ENCODE results near the gene DDO.
"Not testable (repeated sequence)": the region's sequence is repeated elsewhere in the genome, so short reads cannot be mapped to it uniquely, and the experiment has no call there.

The DDO gene, protein sequence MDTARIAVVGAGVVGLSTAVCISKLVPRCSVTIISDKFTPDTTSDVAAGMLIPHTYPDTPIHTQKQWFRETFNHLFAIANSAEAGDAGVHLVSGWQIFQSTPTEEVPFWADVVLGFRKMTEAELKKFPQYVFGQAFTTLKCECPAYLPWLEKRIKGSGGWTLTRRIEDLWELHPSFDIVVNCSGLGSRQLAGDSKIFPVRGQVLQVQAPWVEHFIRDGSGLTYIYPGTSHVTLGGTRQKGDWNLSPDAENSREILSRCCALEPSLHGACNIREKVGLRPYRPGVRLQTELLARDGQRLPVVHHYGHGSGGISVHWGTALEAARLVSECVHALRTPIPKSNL

DNA sequence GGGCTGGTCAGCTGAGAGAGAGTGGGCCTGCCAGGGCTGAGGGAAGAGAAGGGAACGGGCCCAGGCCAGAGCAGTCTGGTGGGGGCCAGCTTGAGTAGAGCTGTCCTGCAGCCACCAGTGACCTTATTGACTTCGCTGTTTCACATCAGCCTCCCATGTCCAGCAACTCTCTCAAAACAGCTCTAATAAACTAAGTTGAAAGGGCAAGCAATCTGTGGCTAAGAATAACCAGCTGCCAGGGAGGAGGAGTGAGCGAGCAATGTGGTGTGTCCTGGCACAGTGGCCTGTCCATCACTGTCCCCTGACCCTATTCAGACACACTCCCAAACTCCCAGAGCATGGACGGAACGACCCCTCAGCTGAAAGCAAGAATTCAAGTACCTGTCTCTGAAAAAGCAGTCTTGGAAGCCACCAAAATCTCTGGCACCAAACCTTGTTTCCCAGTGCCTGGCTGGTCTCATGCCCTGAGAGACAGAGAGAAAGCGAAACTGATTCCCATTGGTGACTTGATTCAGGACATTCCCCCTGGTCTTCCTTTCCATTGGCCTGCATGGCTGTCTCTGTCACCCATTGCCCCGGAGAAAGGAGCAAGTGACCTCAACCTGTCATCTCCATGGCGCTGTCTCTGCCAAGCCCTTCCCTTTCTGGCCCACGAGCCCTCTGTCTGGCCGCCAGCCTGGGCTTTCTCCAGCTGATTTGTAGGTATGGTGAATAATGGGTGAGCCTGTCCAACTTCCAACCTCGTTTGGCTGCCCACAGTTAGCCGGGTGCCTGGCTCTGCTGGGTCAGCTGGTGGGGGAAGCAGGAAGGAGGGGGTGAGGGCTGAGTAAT lies at the start of gene DDO:
DDO (minus strand) TSS at position 490 of the 831 bp plus-strand sequence. CDS start 2,113 bp downstream, outside the sequence.
- DNase-seq (ENCODE audit: low read depth in 2 of 3, low spot score in 1 of 3): no peak

DNA sequence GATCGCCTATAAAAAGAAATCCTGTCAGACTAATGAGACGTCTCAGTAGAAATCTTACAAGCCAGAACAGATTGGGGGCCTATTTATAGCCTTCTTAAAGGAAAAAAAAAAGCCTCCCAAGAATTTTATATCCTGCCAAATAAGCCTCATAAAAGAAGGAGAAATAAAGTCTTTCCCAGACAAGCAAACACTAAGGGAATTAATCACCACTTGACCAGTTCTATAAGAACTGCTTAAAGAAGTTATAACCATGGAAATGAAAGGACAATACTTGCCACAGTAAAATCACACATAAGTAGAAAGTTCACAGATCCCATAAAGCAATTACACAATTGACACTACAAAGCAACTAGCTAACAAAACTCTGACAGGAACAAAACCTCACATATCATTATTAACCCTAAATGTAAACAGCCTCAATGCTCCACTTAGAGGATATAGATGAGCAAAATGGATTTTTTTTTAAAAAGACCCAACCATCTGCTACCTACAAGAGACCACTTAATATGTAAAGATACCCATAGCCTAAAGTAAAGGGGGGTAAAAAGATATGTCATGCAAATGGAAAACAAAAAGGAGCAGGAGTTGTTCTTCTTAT lies 47.6 kb upstream of the DDO start:
- no peak for DNase-seq (ENCODE audit: low read depth in 2 of 3, low spot score in 1 of 3)

DNA sequence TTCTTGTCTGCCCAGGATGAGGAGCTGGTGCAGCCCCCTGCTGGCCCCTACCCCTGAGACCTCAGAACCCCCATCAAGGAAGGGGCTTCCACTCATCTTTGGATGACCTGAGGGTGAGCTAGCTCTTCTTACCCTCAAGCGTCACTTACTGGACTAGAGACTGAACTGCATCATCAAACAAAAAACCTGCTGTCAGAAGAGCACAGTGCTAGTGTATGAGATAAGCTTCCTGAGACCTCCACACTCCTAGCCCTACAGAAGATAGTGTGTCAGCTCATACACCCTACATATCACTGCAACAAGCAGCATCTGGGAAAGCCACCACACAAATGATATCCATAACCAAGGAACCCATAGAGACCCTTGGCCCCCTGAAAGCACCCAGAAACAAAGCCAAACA lies 46.0 kb upstream of the DDO start:
- no peak for DNase-seq (ENCODE audit: low read depth in 2 of 3, low spot score in 1 of 3)

DNA sequence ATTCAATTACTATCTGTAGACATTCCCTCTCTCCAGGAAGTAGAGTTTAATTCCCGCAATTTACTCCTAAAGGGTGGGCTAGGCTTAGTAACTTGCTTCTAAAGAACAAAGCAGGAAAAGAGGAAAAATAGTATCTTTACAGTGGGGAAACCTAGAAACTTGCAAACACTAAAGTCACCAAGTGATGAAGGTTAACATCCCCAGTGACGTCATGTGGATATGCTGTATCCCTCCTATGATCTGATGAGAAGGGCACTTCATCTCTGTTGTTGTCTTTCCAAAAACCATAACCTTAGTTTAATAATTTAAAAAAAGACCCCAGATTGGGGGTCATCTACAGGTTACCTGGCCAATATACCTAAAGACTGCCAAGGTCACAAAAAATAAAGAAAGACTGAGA lies 43.8 kb upstream of the DDO start:
- DNase-seq (ENCODE audit: low read depth in 2 of 3, low spot score in 1 of 3): no peak

DNA sequence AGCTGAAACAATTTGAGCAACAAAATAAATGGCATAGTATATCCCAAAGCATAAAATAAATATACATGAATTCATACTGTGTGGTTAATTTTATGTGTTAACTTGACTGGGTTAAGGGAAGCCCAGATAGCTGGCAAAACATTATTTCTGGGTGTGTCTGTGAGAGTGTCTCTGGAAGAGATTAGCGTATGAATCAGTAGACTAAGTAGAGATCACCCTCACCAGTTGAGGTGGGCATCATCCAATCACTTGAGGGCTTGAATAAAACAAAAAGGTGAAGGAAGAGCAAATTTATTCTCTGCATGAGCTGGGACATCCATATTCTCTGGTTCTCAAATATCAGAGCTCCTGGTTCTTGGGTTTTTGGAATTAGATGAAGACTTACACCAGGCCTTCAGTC lies 43.1 kb upstream of the DDO start:
- DNase-seq (ENCODE audit: low read depth in 2 of 3, low spot score in 1 of 3): no peak

DNA sequence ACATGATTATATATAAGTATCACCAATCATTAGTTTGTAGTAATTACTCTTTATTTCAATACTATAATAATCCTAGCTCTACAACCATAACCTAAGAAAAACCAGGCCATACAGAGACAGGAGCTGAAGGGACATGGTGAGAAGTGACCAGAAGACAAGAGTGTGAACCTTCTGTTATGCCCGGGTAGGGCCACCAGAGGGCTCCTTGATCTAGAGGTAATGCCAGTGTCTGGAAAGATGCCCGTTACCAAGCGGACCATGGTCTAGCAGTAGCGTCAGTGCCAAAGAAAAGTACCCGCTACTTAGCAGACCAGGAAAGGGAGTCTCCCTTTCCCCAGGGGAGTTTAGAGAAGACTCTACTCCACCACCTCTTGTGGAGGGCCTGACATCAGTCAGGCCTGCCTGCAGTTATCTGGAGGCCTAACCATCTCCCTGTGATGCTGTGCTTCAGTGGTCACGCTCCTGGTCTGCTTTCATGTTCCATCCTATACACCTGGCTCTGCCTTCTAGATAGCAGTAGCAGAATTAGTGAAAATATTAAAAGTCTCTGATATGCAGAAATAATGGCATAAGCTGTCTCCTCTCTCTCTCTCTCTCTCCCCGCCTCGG lies 42.3 kb upstream of the DDO start:
- DNase-seq (ENCODE audit: low read depth in 2 of 3, low spot score in 1 of 3): not testable (repeated sequence)

DNA sequence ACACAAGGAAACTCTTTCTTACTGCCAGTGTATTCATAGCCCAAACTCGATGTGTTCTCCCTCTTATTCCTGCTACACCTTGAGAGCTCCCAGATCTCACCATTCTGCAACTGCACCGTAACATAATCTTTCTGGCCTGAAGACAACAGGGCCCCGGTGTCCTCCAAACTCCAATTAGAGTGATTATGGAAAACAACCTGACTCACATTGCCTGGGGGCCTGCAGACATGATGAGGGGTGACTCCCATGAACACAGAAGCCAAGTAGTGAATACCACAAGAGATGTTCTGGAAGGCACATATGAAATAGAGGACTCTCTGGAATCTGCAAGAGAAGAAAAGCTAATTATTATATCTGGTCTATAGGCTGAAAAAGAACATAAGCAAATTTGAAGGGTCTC lies 41.3 kb upstream of the DDO start:
- no peak for DNase-seq (ENCODE audit: low read depth in 2 of 3, low spot score in 1 of 3)

DNA sequence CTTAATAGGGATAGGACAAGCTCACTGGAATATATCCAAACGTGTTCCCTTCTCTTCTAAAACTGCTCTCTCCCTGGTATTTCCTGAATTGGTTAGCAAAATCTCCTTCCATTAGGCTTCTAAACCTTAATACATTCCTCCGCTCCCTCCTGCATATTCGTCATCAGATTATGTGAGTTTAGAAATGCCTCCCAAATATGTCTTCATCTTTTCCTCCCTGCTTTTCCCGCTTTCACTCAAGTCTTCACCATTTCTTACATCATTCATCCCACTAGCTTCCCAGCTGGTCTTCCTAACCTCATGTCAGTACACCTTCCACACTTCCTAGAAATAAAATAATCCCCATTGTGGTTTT lies 34.1 kb upstream of the DDO start:
- DNase-seq (ENCODE audit: low read depth in 2 of 3, low spot score in 1 of 3): no peak

DNA sequence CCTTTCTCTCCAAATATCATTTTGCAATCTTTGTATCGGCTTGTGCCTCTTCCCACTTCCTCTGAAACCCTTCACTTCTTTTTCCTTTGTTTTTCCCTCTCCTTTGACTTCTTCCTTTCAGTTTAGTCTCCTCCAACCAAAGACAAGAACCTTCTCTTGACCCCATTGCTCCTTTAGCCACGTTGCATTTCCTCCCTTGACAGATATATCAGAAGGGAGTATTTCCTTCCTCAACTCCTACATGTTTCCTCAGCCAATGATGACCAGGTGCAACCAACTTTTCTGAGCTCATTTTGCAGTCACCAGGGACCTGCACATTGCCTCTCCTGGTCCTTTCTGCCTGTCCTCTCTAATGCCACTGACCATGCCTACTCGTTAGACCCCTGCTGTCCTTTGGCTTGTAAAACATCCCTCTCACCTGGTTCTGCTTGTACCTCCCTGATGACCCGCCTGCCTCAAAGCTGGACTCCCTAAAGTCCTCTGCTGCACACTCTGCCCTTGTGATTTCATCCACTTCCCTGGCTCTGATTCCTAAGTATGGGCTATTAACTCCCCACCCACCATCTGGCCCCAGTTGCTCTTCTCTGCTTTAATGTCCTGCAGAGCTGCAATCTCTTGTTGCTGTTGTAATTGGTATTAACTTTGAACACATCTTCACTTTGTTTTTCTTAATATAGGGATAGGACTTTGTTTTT lies 33.6 kb upstream of the DDO start:
- no peak for DNase-seq (ENCODE audit: low read depth in 2 of 3, low spot score in 1 of 3)

DNA sequence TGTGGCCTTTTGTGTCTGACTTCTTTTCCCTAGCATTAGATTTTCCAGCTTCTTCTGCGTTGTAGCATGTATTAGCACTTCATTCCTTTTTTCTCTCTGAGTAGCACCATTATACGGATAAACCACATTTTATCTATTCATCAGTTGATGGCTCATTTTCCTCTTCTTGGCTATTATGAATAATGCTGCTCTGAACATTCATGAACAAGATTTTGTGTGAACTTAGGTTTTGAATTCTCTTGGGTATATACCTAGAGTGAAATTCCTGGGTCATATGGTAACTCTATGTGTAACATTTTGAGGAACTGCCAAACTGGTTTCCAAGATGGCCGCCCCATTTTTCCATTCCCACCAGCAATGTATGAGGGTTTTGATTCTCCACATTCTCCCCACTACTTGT lies 32.4 kb upstream of the DDO start:
- DNase-seq (ENCODE audit: low read depth in 2 of 3, low spot score in 1 of 3): no peak

DNA sequence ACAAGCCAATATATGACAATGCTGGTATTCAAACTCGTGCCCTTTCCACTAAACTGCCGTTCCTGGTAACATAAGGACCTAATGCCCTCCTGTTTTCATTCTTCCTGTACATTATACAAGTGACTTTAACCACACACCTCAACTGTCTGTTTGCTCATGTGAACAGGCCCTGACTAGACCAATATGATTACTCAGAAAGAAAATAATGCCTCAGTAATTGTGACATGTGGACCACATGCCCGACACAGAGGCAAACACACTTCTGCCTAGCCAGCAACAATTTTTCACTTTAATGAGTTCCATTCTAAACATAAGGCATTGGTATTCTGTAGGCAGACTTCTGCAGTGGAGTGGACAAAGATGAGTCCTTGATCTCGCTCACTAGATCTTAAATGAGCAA lies 31.0 kb upstream of the DDO start:
- no peak for DNase-seq (ENCODE audit: low read depth in 2 of 3, low spot score in 1 of 3)

DNA sequence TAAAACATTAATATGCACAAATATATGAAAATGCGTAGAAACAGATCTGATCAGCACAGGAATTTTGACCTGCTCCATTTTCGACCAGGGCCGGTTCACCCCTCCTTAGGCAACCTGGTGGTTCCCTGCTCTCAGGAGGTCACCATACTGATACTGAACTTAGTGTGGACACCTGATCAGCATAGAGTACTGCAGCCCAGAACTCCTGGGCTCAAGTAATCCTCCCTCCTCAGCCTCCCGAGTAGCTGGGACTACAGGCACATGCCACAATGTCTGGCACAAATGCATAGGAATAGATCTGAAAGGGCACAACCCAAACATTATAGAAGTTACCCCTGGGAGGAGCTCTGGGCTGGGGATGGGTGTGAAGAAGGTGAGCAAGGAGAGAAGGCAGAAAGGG lies 24.7 kb upstream of the DDO start:
- DNase-seq (ENCODE audit: low read depth in 2 of 3, low spot score in 1 of 3): no peak

DNA sequence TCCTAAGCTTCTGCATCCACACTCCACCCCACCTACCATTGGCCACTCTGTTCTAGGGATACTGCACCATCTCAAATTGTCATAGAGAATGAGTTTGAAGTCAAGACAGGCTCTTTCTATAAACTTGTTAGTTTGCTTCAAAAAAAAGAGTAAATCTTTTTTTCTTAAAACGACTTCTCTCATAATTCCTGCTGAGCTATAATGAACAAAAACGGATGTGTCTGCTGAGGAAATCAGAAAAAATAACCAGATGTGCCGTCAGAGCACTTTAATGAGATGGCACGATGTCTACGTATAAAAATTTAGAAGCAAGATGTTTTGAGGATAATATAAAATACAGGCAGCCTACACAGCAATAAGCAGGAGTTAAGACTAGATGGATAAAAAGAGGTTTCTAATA lies 24.0 kb upstream of the DDO start:
- DNase-seq (ENCODE audit: low read depth in 2 of 3, low spot score in 1 of 3): no peak

DNA sequence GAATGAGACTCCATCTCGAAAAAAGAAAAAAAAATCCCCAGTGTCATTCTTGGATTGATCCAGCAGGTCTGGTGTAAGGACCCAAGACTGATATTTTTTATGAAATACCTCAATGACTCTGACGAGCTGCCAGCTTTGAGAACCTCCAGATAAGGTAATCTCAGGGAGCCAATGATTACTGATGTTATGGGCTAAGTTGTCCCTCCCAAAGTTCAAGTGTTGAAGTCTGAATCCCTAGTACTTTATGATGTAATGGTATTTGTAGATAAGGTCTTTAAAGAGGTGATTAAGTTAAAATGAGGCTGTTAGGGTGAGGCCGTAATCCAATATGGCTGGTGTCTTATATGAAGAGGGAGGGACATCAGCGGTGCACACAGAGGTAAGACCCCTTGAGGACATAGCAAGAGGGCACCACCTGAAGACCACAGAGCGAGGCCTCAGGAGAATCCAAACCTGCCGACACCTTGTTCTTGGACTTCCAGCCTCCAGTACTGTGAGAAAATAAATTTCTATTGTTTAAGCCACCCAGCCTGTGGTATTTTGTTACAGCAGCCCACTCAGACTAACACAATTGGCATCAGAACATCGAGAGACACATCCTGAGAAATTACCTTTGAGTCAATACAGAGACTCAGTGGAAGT lies 19.7 kb upstream of the DDO start:
- no peak for DNase-seq (ENCODE audit: low read depth in 2 of 3, low spot score in 1 of 3)

DNA sequence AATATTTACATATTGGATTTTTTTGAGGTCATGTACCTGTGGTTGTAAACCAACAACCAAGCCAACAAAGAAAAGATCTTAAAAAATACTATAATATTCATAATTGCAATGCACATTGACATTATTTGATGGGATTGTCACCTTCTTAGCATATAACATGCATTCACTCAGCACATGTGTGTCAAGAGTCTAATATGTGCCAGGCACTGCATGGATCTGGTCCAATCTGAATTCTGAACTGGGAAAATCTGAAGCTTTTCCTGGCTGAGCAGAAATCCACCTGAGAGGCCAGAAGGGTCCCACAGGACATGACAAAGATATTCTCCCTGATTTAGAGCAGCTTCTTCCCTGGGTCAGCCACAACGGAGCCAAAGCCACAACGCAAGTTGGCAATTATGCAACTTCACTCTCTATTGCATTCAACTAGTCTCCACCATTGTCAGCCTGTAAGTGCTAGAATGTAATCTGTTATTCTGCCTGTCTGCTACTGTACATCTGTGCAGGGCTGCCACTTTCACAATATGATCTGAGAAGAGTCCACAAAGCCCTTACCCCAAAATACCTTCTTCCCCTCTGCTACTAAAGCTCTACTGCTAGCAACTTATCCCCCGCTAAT lies 17.0 kb upstream of the DDO start:
- DNase-seq (ENCODE audit: low read depth in 2 of 3, low spot score in 1 of 3): no peak

DNA sequence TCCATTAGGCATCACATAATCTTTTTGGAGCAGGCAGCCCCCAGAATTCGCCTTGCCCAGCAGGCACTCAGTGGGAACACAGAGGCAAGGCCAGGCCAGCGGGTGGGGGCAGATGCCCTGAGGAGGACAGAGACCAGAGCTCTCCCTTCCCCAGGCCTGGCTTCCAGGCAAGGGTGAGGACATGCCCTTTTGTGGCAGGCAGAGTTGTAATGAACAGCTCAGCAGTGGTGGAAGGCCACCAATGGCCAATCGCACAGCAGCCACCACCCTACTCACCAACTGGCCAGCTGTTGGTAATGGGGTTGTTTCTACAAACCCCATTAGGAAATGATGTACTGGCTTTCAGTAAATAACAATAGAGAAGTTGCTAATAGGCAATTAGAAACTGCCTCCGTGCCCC lies 15.4 kb upstream of the DDO start:
- no peak for DNase-seq (ENCODE audit: low read depth in 2 of 3, low spot score in 1 of 3)

DNA sequence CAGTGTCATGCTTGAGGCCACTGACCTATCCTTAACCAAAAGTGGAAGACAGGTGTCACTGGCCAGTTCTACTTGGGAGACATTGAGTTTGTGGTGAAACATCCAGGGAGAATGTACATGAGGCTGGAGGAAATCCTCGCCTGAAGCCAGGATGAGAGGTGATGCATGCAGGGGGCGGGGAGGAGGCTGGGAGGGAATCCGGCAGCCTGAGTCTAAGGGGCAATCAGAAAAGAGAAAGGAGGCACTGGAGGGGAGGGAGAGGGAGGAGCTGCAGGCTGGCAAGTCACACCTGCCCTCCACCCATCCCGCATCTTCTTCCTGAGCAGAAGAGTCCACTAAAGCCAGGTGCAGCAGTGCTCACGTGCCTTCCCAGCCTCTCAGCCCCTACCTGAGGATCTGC lies 14.9 kb upstream of the DDO start:
- no peak for DNase-seq (ENCODE audit: low read depth in 2 of 3, low spot score in 1 of 3)

DNA sequence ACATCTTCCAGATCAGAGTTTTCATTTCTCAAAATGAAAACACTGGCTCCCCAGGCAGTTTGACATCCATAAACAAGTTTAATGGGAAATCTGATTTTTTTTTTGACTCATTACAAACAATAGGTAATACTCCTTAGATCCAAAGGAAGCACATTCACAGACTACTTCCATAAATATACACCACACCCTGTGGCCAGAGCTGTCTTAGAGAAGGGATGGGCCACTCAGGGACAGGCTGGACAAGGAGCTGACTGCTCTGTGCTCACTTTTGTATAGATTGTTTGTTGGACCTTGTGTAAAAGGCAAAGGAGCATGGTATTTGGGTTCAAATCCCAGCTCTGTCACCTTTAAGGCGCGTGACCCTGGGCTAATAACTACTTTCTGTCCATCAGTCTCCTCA lies 12.8 kb upstream of the DDO start:
- DNase-seq (ENCODE audit: low read depth in 2 of 3, low spot score in 1 of 3): no peak

DNA sequence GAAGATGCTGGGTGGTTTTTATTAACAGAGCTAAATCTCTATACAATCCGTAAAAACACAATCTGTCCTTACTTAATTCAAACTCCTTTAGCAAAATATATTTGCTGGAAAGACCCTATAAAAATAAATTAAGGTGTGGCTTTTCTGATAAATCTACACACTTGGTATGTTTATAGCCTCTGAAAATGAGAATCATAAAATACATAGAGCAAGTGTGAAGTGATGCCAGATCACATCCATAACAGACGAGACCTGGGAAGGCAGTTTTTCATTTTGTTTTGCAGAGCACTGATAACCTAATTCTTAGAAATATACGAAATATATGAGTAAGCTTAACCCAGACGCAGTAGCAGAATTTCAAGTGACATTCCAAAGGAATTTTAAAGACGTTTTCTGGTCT lies 10.4 kb upstream of the DDO start:
- no peak for DNase-seq (ENCODE audit: low read depth in 2 of 3, low spot score in 1 of 3)

DNA sequence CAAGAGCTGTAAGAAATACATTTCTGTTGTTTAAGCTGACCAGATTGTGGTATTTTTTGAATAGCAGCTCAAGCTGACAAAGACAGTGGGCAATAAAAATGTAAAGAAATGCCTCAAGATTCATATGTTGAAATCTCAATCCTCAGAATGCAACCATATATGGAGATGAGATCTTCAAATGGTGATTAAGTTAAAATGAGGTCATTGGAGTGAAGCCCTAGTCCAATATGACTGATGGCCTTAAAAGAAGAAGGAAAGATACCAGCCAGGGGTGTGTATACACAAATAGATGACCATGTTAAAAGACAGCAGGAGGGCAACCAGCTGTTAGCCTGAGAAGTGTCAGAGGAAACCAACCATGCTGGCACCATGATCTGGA lies 7.1 kb upstream of the DDO start:
- no peak for DNase-seq (ENCODE audit: low read depth in 2 of 3, low spot score in 1 of 3)

All from stimulated activated CD4-positive, alpha-beta T cell treated with anti-CD3 and anti-CD28 coated beads, Interleukin-12 subunit alpha, Interleukin-12 subunit beta, amount 100 ng/mL, for 48 hours (primary cell).